ENCODE measurements around the gene CSRP2. TPM values are rescaled to one million over a fixed set of nuclear protein-coding genes. Genes with fewer than 3 reads are reported as not detected.

Gene CSRP2
- total RNA-seq, 4 donors from 2014 or later: 46.1 to 129 (median 74.8) TPM

DNA sequence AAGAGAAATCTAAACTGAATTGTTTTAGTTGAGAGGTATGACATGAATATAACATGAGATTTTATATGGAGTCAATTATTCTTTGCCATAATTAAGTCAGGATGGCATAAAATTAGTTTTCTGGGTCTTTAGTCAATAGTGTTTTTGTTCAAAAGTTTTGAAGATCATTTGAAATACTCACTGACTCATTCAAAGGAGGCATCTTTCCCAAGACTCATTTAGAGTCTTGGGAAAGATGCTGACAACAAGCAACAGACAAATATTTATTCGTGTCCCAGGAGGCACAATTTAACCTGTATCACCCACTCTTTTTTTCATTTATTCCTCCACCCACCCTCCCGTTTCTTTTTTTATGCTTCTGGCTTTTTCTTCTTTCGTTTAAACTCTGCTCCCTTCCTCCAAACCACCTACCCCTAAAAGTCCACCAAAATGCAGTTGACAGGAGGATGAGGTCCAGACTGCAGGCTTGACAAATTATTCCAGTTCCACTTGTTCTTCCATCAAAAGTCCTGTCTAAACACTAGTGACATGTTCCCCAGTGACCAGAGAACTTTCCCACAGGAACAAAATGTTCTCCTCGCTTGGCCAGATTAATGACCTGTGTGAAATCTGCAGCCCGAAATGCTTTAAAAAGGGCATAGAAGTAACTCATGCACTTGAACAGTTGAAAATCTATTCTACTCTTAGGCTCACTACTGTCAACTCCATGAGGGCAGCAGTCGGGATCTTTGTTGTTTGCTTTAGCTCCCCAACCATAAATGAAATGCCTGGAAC is 43.3 kb upstream of the CSRP2 start:
- Histone ChIP-seq H3K4me3 (no peak overlapping the region), H3K27me3 (no peaks in the 10 kb centered on the region), H3K36me3 (no peaks in the 10 kb centered on the region), H3K27ac (replicated peaks in 1 of 4) (no peak overlapping the region), H3K4me1 (no peaks in the 10 kb centered on the region), H3K9me3 (no peaks in the 10 kb centered on the region)
- intact Hi-C loops (cut with DNase I): no loop called here
- no peak for DNase-seq (ENCODE audit: extremely low spot score)
- WGBS: 79% methylated on average over 6 of the region's 6 CpGs
- TF ChIP-seq, protein P1, sequence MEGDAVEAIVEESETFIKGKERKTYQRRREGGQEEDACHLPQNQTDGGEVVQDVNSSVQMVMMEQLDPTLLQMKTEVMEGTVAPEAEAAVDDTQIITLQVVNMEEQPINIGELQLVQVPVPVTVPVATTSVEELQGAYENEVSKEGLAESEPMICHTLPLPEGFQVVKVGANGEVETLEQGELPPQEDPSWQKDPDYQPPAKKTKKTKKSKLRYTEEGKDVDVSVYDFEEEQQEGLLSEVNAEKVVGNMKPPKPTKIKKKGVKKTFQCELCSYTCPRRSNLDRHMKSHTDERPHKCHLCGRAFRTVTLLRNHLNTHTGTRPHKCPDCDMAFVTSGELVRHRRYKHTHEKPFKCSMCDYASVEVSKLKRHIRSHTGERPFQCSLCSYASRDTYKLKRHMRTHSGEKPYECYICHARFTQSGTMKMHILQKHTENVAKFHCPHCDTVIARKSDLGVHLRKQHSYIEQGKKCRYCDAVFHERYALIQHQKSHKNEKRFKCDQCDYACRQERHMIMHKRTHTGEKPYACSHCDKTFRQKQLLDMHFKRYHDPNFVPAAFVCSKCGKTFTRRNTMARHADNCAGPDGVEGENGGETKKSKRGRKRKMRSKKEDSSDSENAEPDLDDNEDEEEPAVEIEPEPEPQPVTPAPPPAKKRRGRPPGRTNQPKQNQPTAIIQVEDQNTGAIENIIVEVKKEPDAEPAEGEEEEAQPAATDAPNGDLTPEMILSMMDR (IDR thresholded peaks at IDR 0.05): no peak
- TF ChIP-seq POLR2AphosphoS5 (IDR thresholded peaks at IDR 0.05): peak in 1 of 2 donors; percentile 31

DNA sequence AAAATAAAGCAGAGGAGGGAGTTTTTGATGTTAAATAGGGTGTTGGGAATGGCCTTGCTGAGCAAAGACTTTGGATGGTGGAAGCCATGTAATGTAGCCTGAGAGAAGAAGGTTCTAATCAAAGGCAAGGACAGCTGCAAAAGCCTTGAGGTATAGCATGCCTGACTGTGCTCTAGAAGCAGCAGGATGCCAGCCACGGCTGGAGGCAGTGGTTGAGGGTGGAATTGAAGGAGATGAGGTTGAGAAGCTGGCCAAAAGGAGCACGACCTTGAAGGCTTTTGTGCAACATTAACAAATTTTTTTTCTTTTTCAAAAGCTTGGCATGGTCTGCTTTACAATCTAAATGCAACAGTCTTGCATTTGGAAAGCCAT is 42.3 kb upstream of the CSRP2 start:
- TF ChIP-seq POLR2A (IDR thresholded peaks at IDR 0.05; ENCODE audit: low read depth) (no peak), POLR2AphosphoS5 (IDR thresholded peaks at IDR 0.05) (no peak), EP300 (IDR thresholded peaks at IDR 0.05) (no peak)
- TF ChIP-seq, protein P1 (IDR thresholded peaks at IDR 0.05): no peak
- no peaks in the 10 kb centered on the region for H3K36me3 ChIP-seq
- H3K9me3 ChIP-seq: no peaks in the 10 kb centered on the region
- whole genome bisulfite sequencing: 79% methylated on average over 2 of the region's 2 CpGs
- no peaks in the 10 kb centered on the region for H3K27me3 ChIP-seq
- H3K4me3 ChIP-seq: no peak overlapping the region
- peaks cover 0 to 4% (median 0%) of the 10 kb centered on the region in 4 donors for H3K4me1 ChIP-seq
- no peak overlapping the region for H3K27ac ChIP-seq (replicated peaks in 1 of 4)
- DNase-seq (ENCODE audit: extremely low spot score): no peak
- intact Hi-C loops (cut with DNase I): no loop called here

DNA sequence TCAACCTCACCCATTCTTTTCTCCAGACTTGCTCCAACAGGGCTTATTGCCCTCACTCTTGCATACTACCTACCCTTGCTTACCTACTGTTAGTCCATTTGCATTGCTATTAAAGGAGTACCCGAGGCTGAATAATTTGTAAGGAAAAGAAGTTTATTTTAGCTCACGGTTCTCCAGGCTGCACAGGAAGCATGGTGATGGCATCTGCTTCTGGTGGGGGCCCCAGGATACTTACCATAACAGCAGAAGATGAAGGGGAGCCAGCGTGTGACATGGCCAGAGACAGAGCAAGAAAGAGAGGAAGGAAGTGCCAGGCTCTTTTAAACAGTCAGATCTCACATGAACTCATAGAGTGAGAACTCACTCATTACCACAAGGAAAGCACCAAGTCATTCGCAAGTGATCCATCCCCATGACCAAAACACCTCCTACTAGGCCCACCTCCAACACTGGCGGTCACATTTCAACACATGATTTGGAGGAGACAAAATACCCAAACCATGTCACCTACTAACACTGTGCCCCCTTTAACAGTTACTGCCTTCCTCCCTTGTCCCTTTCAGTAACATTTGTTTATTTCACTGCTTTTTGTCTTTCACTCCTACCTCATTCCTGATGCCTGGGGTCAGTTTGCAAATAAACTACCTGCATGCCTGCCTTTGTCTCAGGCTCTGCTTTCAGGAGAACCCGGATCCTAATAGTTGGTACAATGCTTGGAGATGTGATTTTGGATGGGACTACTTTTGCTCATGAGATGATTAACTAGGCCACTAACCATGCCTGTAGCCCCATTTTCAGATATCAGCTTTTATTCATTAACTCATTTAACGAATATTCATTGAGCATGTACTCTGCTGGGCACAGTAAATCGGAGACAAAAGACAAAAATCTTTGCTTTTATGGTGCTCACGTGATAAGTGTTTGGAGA is 41.6 kb upstream of the CSRP2 start:
- intact Hi-C loops (cut with DNase I): no loop called here
- H3K27me3 ChIP-seq: no peaks in the 10 kb centered on the region
- DNase-seq (ENCODE audit: extremely low spot score): no peak
- H3K4me1 ChIP-seq: peaks cover 0 to 7% (median under 1%) of the 10 kb centered on the region in 4 donors
- TF ChIP-seq POLR2A (IDR thresholded peaks at IDR 0.05; ENCODE audit: low read depth) (no peak), POLR2AphosphoS5 (IDR thresholded peaks at IDR 0.05) (no peak), EP300 (IDR thresholded peaks at IDR 0.05) (no peak)
- TF ChIP-seq, protein P1 (IDR thresholded peaks at IDR 0.05): no peak
- no peak overlapping the region for H3K27ac ChIP-seq (replicated peaks in 1 of 4)
- 84% methylated on average over 9 of the region's 9 CpGs for WGBS
- H3K36me3 ChIP-seq: no peaks in the 10 kb centered on the region
- H3K9me3 ChIP-seq: no peaks in the 10 kb centered on the region
- H3K4me3 ChIP-seq: no peak overlapping the region

DNA sequence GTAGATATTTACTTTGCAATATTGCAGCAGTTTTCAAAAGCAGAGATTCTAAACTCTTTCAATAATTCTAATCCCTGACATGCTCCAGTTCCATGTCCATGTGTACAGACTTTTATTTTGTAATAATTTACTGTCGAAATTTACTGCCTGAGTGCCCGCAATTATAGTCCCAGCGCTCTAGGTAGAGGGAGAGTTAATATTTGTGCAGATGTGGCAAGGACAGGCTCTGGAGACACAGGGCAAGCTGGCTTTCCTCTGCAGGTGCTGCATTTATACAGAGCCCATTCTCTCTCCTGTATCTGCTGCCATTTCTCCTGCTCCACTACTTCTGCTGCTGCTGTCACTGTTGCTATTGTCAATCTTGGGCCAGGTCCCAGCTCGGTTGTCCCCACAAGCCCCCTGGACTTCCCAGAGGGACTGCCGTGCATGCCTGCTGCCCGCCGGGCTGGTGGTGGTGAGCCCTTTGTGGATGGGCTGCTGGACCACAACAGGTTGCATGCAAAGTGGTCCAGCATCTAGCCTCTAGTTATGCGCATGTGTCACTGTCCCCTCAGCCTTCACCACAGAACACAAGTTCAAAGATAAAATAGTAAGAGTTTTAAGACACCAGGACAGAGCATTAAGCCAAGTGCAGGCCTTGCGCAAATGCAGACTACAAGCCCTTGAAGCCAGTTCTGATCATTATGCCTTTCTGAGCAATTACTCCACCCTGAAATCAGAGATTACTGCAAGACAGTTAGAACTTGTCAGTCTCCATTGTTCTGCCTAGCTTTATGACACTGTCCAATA is 40.8 kb upstream of the CSRP2 start:
- no peak for DNase-seq (ENCODE audit: extremely low spot score)
- intact Hi-C loops (cut with DNase I): no loop called here
- Histone ChIP-seq H3K27me3 (no peaks in the 10 kb centered on the region), H3K36me3 (no peaks in the 10 kb centered on the region), H3K9me3 (no peaks in the 10 kb centered on the region), H3K4me3 (no peak overlapping the region), H3K27ac (replicated peaks in 1 of 4) (no peak overlapping the region), H3K4me1 (peaks cover 0 to 9% (median 3%) of the 10 kb centered on the region in 4 donors)
- TF ChIP-seq, protein P1 (IDR thresholded peaks at IDR 0.05): no peak
- 88% methylated on average over 9 of the region's 9 CpGs for WGBS
